ENCODE measurements around the gene LRCH2. TPM values are rescaled to one million over a fixed set of nuclear protein-coding genes. Genes with fewer than 3 reads are reported as not detected.

LRCH2 gene
- total RNA-seq, 3 donors from 2014 or later (not counting 1 experiment from before 2014, with no cell fraction given), result not detected

DNA sequence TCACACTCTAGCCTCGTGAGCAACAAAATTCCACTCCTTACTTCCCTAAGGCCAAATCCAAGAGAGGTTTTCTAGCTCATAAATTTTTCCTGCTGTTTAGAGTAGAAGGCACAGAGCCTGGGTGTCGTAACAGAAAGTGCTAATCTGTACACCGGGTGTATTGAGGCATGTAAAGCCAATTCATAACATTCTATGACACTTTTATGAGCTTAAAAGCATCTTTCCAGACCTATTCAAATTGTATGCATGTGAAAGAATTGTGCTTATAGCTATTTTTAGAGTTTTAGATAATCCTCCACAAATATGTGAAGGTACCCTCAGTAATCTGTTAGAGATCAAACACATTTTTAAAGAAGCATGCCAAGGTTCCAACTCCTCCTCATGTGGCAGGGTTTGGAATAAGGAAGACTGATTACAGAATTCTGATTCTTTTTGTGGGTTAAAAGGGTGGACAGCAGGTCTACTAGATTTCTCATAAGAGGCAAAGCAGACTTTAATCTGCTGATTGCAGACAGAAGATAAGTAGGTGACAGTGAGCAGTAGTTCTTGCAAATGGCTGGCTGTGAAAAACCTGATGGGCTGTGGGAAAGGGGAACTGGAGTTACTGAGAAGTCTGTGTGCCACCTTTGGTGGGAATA is 25.5 kb upstream of the LRCH2 start:
- H3K27ac Mint-ChIP-seq, result no peak overlapping the region
- 88% methylated on average over 1 of the region's 3 CpGs for WGBS (ENCODE audit: insufficient coverage)
- Histone ChIP-seq H3K27ac (ENCODE audit: low read length) (no peak overlapping the region), H3K4me3 (ENCODE audit: low read length) (no peak overlapping the region), H3K27me3 (ENCODE audit: control insufficient read depth, insufficient read depth, low read length) (no peaks in the 10 kb centered on the region), H3K9me3 (ENCODE audit: control insufficient read depth, insufficient read depth, low read length) (no peaks in the 10 kb centered on the region), H3K4me1 (ENCODE audit: control insufficient read depth, insufficient read depth, low read length) (no peaks in the 10 kb centered on the region), H3K36me3 (ENCODE audit: control insufficient read depth, insufficient read depth, low read length) (no peaks in the 10 kb centered on the region)
- TF ChIP-seq, protein P1, sequence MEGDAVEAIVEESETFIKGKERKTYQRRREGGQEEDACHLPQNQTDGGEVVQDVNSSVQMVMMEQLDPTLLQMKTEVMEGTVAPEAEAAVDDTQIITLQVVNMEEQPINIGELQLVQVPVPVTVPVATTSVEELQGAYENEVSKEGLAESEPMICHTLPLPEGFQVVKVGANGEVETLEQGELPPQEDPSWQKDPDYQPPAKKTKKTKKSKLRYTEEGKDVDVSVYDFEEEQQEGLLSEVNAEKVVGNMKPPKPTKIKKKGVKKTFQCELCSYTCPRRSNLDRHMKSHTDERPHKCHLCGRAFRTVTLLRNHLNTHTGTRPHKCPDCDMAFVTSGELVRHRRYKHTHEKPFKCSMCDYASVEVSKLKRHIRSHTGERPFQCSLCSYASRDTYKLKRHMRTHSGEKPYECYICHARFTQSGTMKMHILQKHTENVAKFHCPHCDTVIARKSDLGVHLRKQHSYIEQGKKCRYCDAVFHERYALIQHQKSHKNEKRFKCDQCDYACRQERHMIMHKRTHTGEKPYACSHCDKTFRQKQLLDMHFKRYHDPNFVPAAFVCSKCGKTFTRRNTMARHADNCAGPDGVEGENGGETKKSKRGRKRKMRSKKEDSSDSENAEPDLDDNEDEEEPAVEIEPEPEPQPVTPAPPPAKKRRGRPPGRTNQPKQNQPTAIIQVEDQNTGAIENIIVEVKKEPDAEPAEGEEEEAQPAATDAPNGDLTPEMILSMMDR (IDR thresholded peaks at IDR 0.05), result no peak
- H3K4me3 Mint-ChIP-seq, result no peak overlapping the region
- H3K4me1 Mint-ChIP-seq, result no peaks in the 10 kb centered on the region
- H3K9me3 Mint-ChIP-seq, result peaks cover 0 to 5% of the 10 kb centered on the region in 2 donors
- DNase-seq, result no peak
- no peak for ATAC-seq
- intact Hi-C loops (cut with micrococcal nuclease), result no loop called here
- H3K36me3 Mint-ChIP-seq, result no peaks in the 10 kb centered on the region
- H3K27me3 Mint-ChIP-seq (ENCODE audit: low read depth in 2 of 2), result peaks cover 0 to 9% of the 10 kb centered on the region in 2 donors

DNA sequence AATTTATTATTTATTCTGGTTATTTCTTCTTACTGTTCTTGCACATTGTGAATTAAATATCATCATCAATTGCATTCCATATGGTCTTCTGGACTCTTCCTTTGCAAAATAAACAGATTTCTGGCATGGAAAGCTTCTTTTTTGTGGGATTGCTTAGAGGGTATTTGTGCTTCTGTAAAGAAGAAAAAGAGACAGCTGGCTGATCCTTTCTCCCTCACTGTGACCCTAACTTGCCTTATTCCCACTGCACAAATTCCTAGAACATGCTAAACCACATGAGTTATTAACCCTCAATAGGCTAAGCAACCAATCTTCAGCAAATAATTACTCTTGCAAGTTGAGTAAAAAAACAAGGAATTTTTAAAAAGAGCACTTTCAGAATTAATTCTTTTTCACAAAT is 23.8 kb upstream of the LRCH2 start:
- Histone ChIP-seq H3K36me3 (ENCODE audit: control insufficient read depth, insufficient read depth, low read length) (no peaks in the 10 kb centered on the region), H3K27ac (ENCODE audit: low read length) (no peak overlapping the region), H3K4me3 (ENCODE audit: low read length) (no peak overlapping the region), H3K27me3 (ENCODE audit: control insufficient read depth, insufficient read depth, low read length) (no peaks in the 10 kb centered on the region), H3K4me1 (ENCODE audit: control insufficient read depth, insufficient read depth, low read length) (no peaks in the 10 kb centered on the region), H3K9me3 (ENCODE audit: control insufficient read depth, insufficient read depth, low read length) (no peaks in the 10 kb centered on the region)
- H3K4me1 Mint-ChIP-seq, result no peaks in the 10 kb centered on the region
- no peak overlapping the region for H3K27ac Mint-ChIP-seq
- intact Hi-C loops (cut with micrococcal nuclease), result no loop called here
- ATAC-seq, result no peak
- H3K27me3 Mint-ChIP-seq (ENCODE audit: low read depth in 2 of 2), result peaks cover 0 to 9% of the 10 kb centered on the region in 2 donors
- no peak overlapping the region for H3K4me3 Mint-ChIP-seq
- peaks cover 0 to 5% of the 10 kb centered on the region in 2 donors for H3K9me3 Mint-ChIP-seq
- TF ChIP-seq, protein P1 (IDR thresholded peaks at IDR 0.05), result no peak
- DNase-seq, result no peak
- no peaks in the 10 kb centered on the region for H3K36me3 Mint-ChIP-seq

DNA sequence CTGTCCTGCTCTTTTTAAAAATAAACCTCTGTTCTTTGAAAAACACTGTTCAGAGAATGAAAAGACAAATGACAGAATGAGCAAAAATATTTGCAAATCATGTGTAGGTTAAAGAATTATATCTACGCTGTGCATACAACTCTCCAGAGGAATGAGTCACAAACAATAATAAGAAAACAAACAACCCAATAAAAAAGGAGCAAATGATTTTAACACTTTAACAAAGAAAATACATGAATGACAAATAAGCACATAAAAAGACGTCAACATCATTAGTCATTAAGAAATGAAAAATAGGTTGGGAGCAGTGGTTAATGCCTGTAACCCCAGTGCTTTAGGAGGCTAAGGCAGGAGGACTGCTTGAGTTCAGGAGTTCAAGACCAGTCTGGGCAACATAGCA is 21.1 kb upstream of the LRCH2 start:
- ATAC-seq (no peak), DNase-seq (no peak)
- intact Hi-C loops (cut with micrococcal nuclease), result no loop called here
- H3K4me1 Mint-ChIP-seq, result no peaks in the 10 kb centered on the region
- H3K4me3 Mint-ChIP-seq, result no peak overlapping the region
- no peaks in the 10 kb centered on the region for H3K36me3 Mint-ChIP-seq
- peaks cover 0 to 5% of the 10 kb centered on the region in 2 donors for H3K9me3 Mint-ChIP-seq
- no CpG with 5 or more reads among the region's 2 CpGs for WGBS (ENCODE audit: insufficient coverage)
- TF ChIP-seq, protein P1 (IDR thresholded peaks at IDR 0.05), result no peak
- no peak overlapping the region for H3K27ac Mint-ChIP-seq
- Histone ChIP-seq H3K4me1 (ENCODE audit: control insufficient read depth, insufficient read depth, low read length) (no peaks in the 10 kb centered on the region), H3K36me3 (ENCODE audit: control insufficient read depth, insufficient read depth, low read length) (no peaks in the 10 kb centered on the region), H3K27ac (ENCODE audit: low read length) (no peak overlapping the region), H3K4me3 (ENCODE audit: low read length) (no peak overlapping the region), H3K27me3 (ENCODE audit: control insufficient read depth, insufficient read depth, low read length) (no peaks in the 10 kb centered on the region), H3K9me3 (ENCODE audit: control insufficient read depth, insufficient read depth, low read length) (no peaks in the 10 kb centered on the region)
- peaks cover 0 to 9% of the 10 kb centered on the region in 2 donors for H3K27me3 Mint-ChIP-seq (ENCODE audit: low read depth in 2 of 2)
